ENCODE results near the gene SCN5A. TPM values are rescaled to one million over a fixed set of nuclear protein-coding genes. Genes with fewer than 3 reads are reported as not detected.

SCN5A gene
- polyA plus RNA-seq (2011; rRNA removed) (0.63 and 1.4 TPM in 2 replicates), polyA minus RNA-seq (2011; rRNA and poly(A)+ RNA removed) (0.74 and 1.8 TPM in 2 replicates)

DNA sequence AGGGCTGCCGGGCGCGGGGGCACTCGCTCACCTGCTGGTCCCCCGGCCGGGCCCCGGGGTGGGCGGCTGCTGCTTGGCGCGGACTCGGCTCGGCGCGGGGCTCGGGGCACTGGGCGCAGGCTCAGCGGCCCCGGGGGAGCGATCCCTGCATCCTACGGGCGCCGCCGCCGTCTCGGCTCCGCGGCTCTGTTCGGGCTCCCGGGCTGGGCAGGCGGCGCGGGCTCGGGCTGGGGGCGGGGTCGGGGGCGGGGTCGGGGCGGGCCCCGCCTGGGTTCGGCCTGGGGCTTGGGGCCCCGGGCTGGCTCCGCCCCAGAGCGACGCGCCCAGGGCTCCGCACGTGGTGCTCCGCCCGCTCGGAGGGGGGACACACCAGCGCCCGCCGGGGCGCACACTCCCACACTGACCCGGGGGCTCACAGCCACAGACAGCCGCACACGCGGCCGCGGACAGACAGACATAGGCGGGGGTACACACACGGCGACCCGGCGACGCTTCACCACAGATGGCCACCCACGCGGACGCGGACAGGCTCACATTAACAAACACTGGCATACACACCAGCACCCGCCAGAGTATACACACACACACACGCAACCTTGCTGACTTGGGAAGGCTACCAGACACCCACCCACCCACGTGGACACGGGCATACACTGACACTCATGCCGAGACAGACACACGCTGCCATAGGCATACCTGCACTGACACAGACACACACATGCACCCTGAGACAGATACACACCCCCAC is at the start of gene SCN5A:
TSS of gene SCN5A (minus strand) at position 188 of the 748 bp plus-strand sequence. CDS start 16,380 bp downstream, outside the sequence.
- Histone ChIP-seq H3K27ac (ENCODE audit: low read depth, low read length) (no peak within 1 kb of the TSS), H3K9me3 (ENCODE audit: control insufficient read depth, insufficient read depth, low read length) (no peaks in the 10 kb centered on the region), H3K4me3 (ENCODE audit: low read depth, low read length) (peak within 1 kb of the TSS; percentile 57), H3K27me3 (ENCODE audit: control insufficient read depth, insufficient read depth, low read length) (peaks cover 33% of the 10 kb centered on the region)
- TF ChIP-seq, protein P1, sequence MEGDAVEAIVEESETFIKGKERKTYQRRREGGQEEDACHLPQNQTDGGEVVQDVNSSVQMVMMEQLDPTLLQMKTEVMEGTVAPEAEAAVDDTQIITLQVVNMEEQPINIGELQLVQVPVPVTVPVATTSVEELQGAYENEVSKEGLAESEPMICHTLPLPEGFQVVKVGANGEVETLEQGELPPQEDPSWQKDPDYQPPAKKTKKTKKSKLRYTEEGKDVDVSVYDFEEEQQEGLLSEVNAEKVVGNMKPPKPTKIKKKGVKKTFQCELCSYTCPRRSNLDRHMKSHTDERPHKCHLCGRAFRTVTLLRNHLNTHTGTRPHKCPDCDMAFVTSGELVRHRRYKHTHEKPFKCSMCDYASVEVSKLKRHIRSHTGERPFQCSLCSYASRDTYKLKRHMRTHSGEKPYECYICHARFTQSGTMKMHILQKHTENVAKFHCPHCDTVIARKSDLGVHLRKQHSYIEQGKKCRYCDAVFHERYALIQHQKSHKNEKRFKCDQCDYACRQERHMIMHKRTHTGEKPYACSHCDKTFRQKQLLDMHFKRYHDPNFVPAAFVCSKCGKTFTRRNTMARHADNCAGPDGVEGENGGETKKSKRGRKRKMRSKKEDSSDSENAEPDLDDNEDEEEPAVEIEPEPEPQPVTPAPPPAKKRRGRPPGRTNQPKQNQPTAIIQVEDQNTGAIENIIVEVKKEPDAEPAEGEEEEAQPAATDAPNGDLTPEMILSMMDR (IDR thresholded peaks at IDR 0.05; ENCODE audit: low read depth, low read length), result no peak
- POLR2A ChIA-PET, result no interaction called here
- CTCF ChIA-PET, result no interaction called here
- no peak for DNase-seq (ENCODE audit: low read depth, low spot score)

DNA sequence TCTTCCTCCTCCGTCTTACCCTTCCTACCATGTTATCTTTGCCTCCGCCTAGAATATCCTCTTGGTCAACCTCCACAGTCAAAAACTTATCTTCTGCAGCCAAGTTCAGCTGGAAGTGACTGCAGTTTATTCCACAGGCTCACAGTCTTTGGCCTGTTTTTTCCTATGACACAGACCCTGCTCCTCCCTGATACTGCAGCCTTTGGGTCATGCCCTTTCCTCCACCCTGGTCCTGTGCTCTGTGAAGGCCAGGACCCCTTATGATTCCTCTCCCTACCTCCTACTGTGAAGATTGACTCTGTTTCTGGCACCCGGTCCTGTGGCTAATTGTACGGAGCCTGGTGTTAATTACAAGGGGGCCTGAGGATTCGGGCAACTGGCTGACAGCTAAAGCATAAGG is 49.3 kb upstream of the SCN5A start:
- Histone ChIP-seq H3K27ac (ENCODE audit: low read depth, low read length) (no peak overlapping the region), H3K4me3 (ENCODE audit: low read depth, low read length) (no peak overlapping the region), H3K9me3 (ENCODE audit: control insufficient read depth, insufficient read depth, low read length) (no peaks in the 10 kb centered on the region), H3K27me3 (ENCODE audit: control insufficient read depth, insufficient read depth, low read length) (peaks cover 5% of the 10 kb centered on the region)
- DNase-seq (ENCODE audit: low read depth, low spot score), result no peak
- POLR2A ChIA-PET, result no interaction called here
- TF ChIP-seq, protein P1 (IDR thresholded peaks at IDR 0.05; ENCODE audit: low read depth, low read length), result no peak
- CTCF ChIA-PET, result no interaction called here

DNA sequence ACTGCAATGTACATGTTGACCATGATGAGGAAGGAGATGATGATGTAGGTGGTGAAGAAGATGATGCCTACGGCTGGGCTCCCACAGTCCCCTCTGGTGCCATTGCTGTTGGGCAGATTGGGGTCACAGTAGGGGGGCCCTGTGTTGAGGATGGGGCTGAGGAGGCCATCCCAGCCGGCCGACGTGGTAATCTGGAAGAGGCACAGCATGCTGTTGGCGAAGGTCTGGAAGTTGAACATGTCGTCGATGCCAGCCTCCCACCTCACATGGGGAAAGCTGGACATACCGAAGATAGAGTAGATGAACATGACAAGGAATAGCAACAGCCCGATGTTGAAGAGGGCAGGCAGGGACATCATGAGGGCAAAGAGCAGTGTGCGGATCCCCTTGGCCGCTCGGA is 48.6 kb upstream of the SCN5A start:
- no peaks in the 10 kb centered on the region for H3K9me3 ChIP-seq (ENCODE audit: control insufficient read depth, insufficient read depth, low read length)
- POLR2A ChIA-PET, result interaction anchor here (0.6 kb wide), 1 partner anchor 12 kb away, joined by 4 read pairs; no protein-coding TSS in a partner anchor
- no peak for DNase-seq (ENCODE audit: low read depth, low spot score)
- TF ChIP-seq, protein P1 (IDR thresholded peaks at IDR 0.05; ENCODE audit: low read depth, low read length), result no peak
- CTCF ChIA-PET, result no interaction called here
- peaks cover 5% of the 10 kb centered on the region for H3K27me3 ChIP-seq (ENCODE audit: control insufficient read depth, insufficient read depth, low read length)
- no peak overlapping the region for H3K27ac ChIP-seq (ENCODE audit: low read depth, low read length)
- H3K4me3 ChIP-seq (ENCODE audit: low read depth, low read length), result no peak overlapping the region

DNA sequence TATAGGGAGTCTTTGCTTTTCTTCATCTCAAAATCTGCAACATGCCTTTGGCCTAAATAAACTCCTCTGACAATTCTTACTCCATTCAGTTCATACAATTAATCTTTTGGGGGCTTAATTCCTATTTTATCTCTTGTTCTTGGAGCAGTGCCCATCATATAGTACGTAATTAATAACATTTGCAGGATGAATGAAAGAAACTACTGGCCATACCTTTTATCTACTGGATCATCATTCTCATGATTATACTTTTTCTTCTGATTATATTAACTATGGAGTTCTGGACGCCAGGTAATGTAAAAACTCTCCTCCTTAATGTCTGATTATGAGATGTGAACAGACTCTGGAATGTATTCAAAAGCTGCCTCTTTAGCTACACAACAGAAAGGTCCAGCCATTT is 46.5 kb upstream of the SCN5A start:
- TF ChIP-seq, protein P1 (IDR thresholded peaks at IDR 0.05; ENCODE audit: low read depth, low read length), result no peak
- Histone ChIP-seq H3K27ac (ENCODE audit: low read depth, low read length) (no peak overlapping the region), H3K4me3 (ENCODE audit: low read depth, low read length) (no peak overlapping the region), H3K9me3 (ENCODE audit: control insufficient read depth, insufficient read depth, low read length) (no peaks in the 10 kb centered on the region), H3K27me3 (ENCODE audit: control insufficient read depth, insufficient read depth, low read length) (peaks cover 5% of the 10 kb centered on the region)
- ChIA-PET CTCF (no interaction called here), POLR2A (no interaction called here)
- DNase-seq (ENCODE audit: low read depth, low spot score), result no peak

DNA sequence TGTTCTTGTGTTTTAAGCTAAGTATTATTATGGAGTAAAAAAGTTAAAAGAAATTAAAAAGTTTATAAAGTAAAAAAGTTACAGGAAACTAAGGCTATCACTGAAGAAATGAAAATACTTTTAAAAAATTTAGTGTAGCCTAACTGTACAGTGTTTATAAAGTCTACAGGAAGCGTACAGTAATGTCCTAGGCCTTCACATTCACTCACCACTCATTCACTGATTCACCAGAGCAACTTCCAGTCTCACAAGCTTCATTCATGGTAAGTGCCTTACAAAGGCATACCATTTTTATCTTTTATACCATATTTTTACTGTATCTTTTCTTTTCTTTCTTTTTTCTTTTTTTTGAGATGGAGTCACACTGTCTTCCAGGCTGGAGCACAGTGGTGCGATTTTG is 40.7 kb upstream of the SCN5A start:
- POLR2A ChIA-PET, result no interaction called here
- CTCF ChIA-PET, result interaction anchor here (0.6 to 2.6 kb wide), 7 partner anchors 36 to 340 kb away, joined by 3 to 11 read pairs (median 3); no protein-coding TSS in a partner anchor
- TF ChIP-seq, protein P1 (IDR thresholded peaks at IDR 0.05; ENCODE audit: low read depth, low read length), result no peak

More for the DNA sequence above, 40.7 kb upstream of the SCN5A start:
- no peak overlapping the region for H3K4me3 ChIP-seq (ENCODE audit: low read depth, low read length)
- peaks cover 2% of the 10 kb centered on the region for H3K27me3 ChIP-seq (ENCODE audit: control insufficient read depth, insufficient read depth, low read length)
- no peaks in the 10 kb centered on the region for H3K9me3 ChIP-seq (ENCODE audit: control insufficient read depth, insufficient read depth, low read length)
- no peak for DNase-seq (ENCODE audit: low read depth, low spot score)
- no peak overlapping the region for H3K27ac ChIP-seq (ENCODE audit: low read depth, low read length)

Measured in AG04450 (cell line).